HepG2 (cell line): Measurements from ENCODE around the gene SRRM3. TPM values are rescaled to one million over a fixed set of nuclear protein-coding genes. Genes with fewer than 3 reads are reported as not detected.

Experiments used
- AKAP8 ChIP-seq: sonication (generic); formaldehyde crosslinking; IDR thresholded peaks from 2 replicates; pipeline ENCODE4 v1.5.1; 2020; ENCODE audit warnings: mild to moderate bottlenecking, missing genetic modification reagents
- ATF2 ChIP-seq: sonication (generic); formaldehyde crosslinking; IDR thresholded peaks from 2 replicates; pipeline ENCODE4 v1.4.0; 2020; ENCODE audit warnings: missing genetic modification reagents
- ELK4 ChIP-seq: sonication (generic); formaldehyde crosslinking; IDR thresholded peaks from 2 replicates; pipeline ENCODE4 v1.9.0; 2021; ENCODE audit warnings: missing genetic modification reagents, borderline replicate concordance
- EP300 ChIP-seq, 3 experiments: sonication (generic) in 1 of 3; formaldehyde crosslinking in 1 of 3; IDR thresholded peaks; 2 replicates each; pipeline versions ENCODE4 v1.5.1 to v1.6.1; 2011 to 2020; ENCODE audit warnings: low read depth in 2 of 3, low read length in 2 of 3, borderline replicate concordance in 1 of 3, improper control_type of control experiment in 1 of 3, mild to moderate bottlenecking in 1 of 3, missing genetic modification reagents in 1 of 3, moderate library complexity in 1 of 3
- KLF9 ChIP-seq: IDR thresholded peaks from 2 replicates; pipeline ENCODE4 v1.6.1; 2016; ENCODE audit warnings: low read depth
- MXD4 ChIP-seq: IDR thresholded peaks from 2 replicates; pipeline ENCODE4 v1.6.1; 2016; ENCODE audit warnings: mild to moderate bottlenecking, missing biosample characterization, missing genetic modification reagents
- NAIF1 ChIP-seq: sonication (generic); formaldehyde crosslinking; IDR thresholded peaks from 2 replicates; pipeline ENCODE4 v1.5.0; 2020; ENCODE audit warnings: mild to moderate bottlenecking, missing genetic modification reagents, borderline replicate concordance
- PRPF4 ChIP-seq: fragments of 200-400 bp; formaldehyde crosslinking; IDR thresholded peaks from 2 replicates; pipeline ENCODE4 v1.6.1; 2016; ENCODE audit warnings: low read length, low read depth; ENCODE audit not compliant: poor library complexity, severe bottlenecking
- TOE1 ChIP-seq: sonication (generic); formaldehyde crosslinking; IDR thresholded peaks from 2 replicates; pipeline ENCODE4 v1.4.0; 2020; ENCODE audit warnings: mild to moderate bottlenecking, missing genetic modification reagents
- ZBED4 ChIP-seq: sonication (generic); formaldehyde crosslinking; IDR thresholded peaks from 2 replicates; pipeline ENCODE4 v1.4.0; 2020; ENCODE audit warnings: missing genetic modification reagents, borderline replicate concordance
- ZFP37 ChIP-seq: sonication (generic); formaldehyde crosslinking; IDR thresholded peaks from 2 replicates; pipeline ENCODE4 v1.4.0; 2020; ENCODE audit warnings: missing genetic modification reagents, borderline replicate concordance
- ZNF121 ChIP-seq: sonication (generic); formaldehyde crosslinking; IDR thresholded peaks from 2 replicates; pipeline ENCODE4 v1.5.0; 2020; ENCODE audit warnings: mild to moderate bottlenecking, missing genetic modification reagents
- ZNF317 ChIP-seq: sonication (generic); formaldehyde crosslinking; IDR thresholded peaks from 2 replicates; pipeline ENCODE4 v1.5.0; 2020; ENCODE audit warnings: mild to moderate bottlenecking, missing genetic modification reagents
- ZNF558 ChIP-seq: sonication (generic); formaldehyde crosslinking; IDR thresholded peaks from 2 replicates; pipeline ENCODE4 v1.9.0; 2022; ENCODE audit warnings: mild to moderate bottlenecking, missing genetic modification reagents, borderline replicate concordance
- ZNF639 ChIP-seq: conservative IDR thresholded peaks from 2 replicates; pipeline ENCODE4 v1.6.1; 2018; ENCODE audit warnings: missing genetic modification reagents
- ZNF644 ChIP-seq: IDR thresholded peaks from 2 replicates; pipeline ENCODE4 v1.6.1; 2016; ENCODE audit warnings: low read depth
- ZNF660 ChIP-seq: sonication (generic); formaldehyde crosslinking; IDR thresholded peaks from 2 replicates; pipeline ENCODE4 v1.5.1; 2020; ENCODE audit warnings: mild to moderate bottlenecking, low read depth, missing genetic modification reagents, borderline replicate concordance
- ZNF746 ChIP-seq: sonication (generic); formaldehyde crosslinking; IDR thresholded peaks from 2 replicates; pipeline ENCODE4 v1.8.0; 2022; ENCODE audit warnings: mild to moderate bottlenecking, missing genetic modification reagents
- ZNF75D ChIP-seq: sonication (generic); formaldehyde crosslinking; IDR thresholded peaks from 2 replicates; pipeline ENCODE4 v1.8.1; 2023; ENCODE audit warnings: missing genetic modification reagents, mild to moderate bottlenecking, borderline replicate concordance
- ZSCAN9 ChIP-seq: IDR thresholded peaks from 2 replicates; pipeline ENCODE4 v1.6.1; 2016; ENCODE audit warnings: borderline replicate concordance
- polyA plus RNA-seq, 8 experiments: library from polyadenylated mRNA; depleted of rRNA in 3 of 8; stranded (reverse) in 7 of 8; unstranded in 1 of 8; fragments of >200 nt; fragmentation: Illumina TruSeq in 4 of 8; extraction: Trizol in 4 of 8; gene quantifications; 2 replicates each; pipeline versions ENCODE4 v1.2.1 to v1.2.3, GENCODE V29; 2011 to 2016; ENCODE audit warnings: low read depth in 4 of 8, missing spikeins in 1 of 8, mixed read lengths in 1 of 8; ENCODE audit not compliant: insufficient read depth in 1 of 8
- total RNA-seq, 5 experiments: library from RNA; depleted of rRNA; stranded (reverse); fragments of >200 nt; fragmentation: Illumina TruSeq; extraction: Trizol; gene quantifications; 2 replicates each; pipeline ENCODE4 v1.2.3, GENCODE V29; 2016; ENCODE audit warnings: low read depth in 1 of 5

SRRM3 gene
- total and polyA plus RNA-seq, 2 of the 13 experiments (the other 11 are each of a cell fraction or from before 2014, with no cell fraction given): 0.13 to 0.54 TPM

- TF ChIP-seq NAIF1 (CRISPR knock-in tag) (peak; percentile 51; the same call in 1 of the 2 replicates), ZFP37 (CRISPR knock-in tag) (peak; percentile 98), ZNF317 (CRISPR knock-in tag) (peak; percentile 34; the same call in 1 of the 2 replicates), ZNF558 (peak; percentile 91; the same call in 1 of the 2 replicates), ZNF121 (CRISPR knock-in tag) (peak; percentile 68), ZBED4 (CRISPR knock-in tag) (peak; percentile 97), KLF9 (peak; percentile 80; the same call in 1 of the 2 replicates), PRPF4 (no peak), TOE1 (CRISPR knock-in tag) (peak; percentile 98; the same call in 1 of the 2 replicates), ELK4 (CRISPR knock-in tag) (peak; percentile 80; the same call in 1 of the 2 replicates), AKAP8 (peak; percentile 90), EP300 (IDR thresholded peaks at IDR 0.05; ENCODE audit: low read depth in 2 of 2, low read length in 2 of 2) (peak in 1 of 2 experiments; percentile 33; a peak in 1 of 4 replicates), EP300 (CRISPR knock-in tag; IDR thresholded peaks at IDR 0.05; ENCODE audit: borderline replicate concordance) (peak; percentile 53; the same call in 1 of the 2 replicates), ZNF746 (CRISPR knock-in tag) (peak; percentile 83; the same call in 1 of the 2 replicates), MXD4 (CRISPR knock-in tag) (peak; percentile 96), ZNF660 (CRISPR knock-in tag) (no peak), ZSCAN9 (CRISPR knock-in tag) (peak; percentile 99), ZNF644 (CRISPR knock-in tag) (peak; percentile 47; the same call in 1 of the 2 replicates), ATF2 (CRISPR knock-in tag) (peak; percentile 94), ZNF75D (peak; percentile 82; the same call in 1 of the 2 replicates), ZNF639 (CRISPR knock-in tag) (peak; percentile 94)
Observed at GRCh38 chr7:76201732-76202665, at the start of gene SRRM3 (continued).
